ENCODE results near the gene CDH6.
A peak's percentile ranks its signal among the peaks of the same experiment; 100 is the strongest.

The CDH6 gene

DNA sequence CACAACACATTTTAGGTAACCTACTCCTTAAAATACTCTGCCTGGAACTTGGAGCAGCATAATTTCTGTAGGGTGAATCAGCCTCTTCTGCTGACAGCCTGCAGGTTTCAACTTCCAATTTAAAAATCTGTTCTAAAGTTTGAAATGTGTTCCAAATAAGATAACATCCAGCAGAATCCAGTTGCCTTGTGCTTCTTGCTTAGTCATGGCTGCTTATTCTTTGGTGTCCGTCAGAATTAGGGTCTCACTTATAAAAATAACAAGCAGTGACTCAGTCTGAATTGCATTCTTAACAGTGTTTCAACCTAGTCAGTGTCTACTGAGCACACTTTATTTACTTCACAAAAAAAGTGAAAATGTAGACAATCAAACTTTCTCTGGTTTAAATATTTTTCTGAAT is 3.7 kb downstream of the CDH6 start:
- DNase-seq, result no peak

DNA sequence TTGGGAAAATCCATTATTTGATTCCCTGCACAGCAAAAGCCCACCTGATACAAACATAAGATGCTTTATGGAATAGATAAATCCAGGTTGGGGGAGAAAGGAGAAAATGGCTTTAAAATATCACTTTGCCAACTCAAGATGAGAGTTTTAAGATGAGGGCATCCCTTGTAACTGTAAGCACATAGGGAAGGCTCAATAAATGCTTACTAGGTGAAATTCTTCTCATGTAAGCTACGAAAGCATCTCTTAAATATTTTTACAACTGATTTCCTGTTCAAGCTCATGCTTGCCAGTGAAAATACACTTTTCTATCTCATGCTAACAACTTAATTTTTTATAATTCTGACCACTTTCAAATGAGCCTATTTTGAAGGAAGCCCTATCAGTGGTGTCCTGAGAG is 11.5 kb downstream of the CDH6 start:
- no peak for DNase-seq

DNA sequence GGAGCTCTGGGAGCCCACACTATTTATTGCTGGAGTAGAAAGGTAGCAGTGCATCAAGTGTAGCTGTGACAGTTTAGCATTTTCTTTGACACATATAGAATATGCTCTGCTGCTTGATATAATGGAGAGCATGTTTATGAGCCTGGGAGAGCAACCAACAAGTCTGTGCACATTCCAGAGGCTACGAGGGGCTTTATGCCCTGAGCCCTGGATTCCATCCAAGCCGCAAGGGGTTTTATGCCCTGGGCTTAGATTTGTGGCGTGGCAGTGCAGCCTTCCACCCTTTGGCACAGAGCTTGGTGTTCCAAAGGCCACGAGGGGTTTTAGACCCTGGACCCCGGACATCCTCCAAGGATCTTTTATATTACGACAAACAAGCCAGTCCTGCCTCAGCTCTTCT is 14.6 kb downstream of the CDH6 start:
- no peak for DNase-seq

DNA sequence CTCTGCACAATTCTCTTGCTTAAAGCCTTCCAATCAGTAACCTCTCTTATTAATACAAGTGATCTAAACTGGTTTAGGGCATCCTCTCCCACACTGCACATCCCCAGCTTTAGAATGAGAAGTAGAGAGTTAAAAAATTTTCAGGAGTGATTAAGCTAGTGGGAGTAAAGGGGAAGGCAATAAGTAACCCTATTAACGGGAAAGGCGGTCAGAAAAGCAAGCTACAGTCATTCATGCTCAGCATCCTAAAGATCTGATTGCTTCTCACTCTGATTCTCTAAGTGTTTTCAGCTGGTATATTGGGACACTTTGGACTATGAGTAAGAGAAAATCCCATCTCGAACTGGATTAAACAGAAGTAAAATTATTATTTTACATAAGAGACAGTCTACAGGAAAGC is 15.8 kb downstream of the CDH6 start:
- no peak for DNase-seq

DNA sequence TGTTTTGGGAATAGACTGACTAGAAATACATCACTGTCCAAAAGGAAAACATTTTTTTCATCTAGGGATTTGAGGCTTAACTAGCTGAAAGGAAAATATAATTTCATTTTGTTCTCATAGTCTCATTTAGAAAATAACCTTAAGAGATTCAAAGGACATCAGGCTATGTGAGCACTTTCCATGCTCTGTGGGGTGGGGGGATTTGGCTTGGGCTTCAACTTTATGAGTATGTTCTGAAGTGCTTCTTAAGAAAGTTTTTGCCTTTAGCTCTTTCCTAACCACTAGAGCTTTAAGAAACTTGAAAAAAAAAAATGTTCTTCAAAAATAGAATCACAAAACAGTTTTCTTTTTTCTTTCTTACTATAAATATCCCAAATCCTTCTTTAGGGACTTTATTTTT is 17.6 kb downstream of the CDH6 start:
- no peak for DNase-seq

DNA sequence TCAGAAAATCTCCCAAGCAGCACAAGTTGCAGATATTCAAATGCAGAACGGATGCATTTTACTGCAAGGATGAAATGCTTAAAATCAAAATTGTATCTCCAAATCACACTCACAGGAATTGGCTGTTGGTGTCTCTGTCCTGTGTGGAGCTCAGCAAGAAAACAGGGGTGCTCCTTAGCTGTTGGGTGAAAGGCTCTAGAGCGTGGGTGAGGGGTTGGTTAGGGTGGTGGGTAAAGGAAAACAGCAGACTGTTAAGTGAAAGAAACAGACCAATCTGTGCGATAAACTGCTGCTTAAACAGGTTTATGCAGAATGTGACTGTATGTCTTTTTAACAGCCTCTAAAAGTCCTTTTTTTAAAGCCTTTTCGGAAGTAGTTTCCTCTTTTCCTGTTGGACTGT is 19.8 kb downstream of the CDH6 start:
- peak in 1 of 58 donors; percentile 7 for DNase-seq

DNA sequence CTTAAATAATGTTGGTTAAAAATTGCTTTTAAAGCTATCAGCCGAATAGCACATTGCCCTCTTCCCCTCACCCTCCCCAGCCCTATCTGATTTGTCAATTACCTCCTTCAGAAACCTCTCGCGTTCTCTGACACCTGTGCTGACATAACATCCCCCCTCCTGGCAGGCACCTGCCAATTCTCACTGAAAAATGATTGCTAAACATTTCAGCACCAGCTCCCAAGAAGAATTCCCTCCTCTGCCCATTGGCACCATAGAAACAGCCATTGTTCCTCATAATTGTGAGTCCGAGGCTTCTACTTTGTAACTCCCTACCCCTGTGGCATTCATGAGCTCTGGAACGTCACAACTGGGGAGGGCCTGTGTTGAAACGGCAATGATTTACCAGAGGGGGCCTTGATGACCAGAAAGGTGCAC is 20.2 kb downstream of the CDH6 start:
- DNase-seq, result no peak

DNA sequence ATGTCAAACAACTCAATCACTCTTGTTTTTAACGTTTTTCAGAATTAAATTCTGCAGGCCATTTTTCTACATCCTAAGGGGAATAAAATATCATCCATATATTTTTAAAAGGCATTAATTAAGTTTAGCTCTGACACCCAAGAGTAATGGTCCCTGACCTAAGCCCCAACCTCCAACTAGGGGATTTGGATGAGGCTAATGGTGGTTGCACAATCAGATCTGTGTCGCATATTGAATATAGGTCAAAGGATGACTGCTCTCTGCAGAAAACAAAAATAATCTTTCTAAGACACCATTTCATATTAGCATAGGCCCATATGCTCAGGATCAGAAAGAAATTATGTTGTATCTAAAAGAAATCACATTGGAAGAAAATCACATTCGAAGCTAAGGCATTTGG is 20.7 kb downstream of the CDH6 start:
- no peak for DNase-seq

DNA sequence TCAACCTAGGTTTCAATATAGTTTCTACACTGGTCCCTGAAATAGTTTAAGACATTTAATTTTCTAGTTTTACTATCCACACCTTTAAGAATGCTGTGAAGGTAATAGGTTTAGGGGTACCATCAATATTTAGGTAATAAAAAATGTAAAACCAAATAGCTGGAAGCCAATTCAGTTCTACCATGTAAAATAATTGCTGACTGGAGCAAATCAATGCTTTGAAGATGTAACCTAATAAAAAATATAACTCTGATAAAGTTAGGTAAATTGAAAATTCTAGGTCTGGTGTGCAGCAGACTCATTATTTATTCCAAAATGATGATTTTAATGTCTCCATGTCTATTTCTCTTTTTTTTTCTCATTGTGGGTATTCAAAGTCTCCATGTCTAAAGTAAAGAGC is 21.8 kb downstream of the CDH6 start:
- no peak for DNase-seq

DNA sequence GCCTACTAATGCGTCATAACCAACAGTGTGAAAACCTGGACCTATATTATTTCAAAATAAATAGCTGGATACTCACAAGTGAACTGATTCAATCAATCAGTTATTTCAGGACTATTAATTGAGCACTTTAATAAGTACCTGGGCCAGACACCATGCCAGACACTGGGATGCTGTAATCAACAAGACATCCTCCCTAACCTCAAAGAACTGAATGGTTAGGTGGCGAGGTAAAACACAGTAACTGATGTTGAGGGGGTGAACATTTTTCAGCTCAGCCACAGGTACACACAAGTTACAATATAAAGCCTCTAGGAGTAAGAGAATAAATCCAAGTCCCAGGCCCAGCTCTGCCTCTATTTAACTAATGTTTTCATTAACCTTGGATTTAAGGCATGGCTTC is 24.0 kb downstream of the CDH6 start:
- no peak for DNase-seq

DNA sequence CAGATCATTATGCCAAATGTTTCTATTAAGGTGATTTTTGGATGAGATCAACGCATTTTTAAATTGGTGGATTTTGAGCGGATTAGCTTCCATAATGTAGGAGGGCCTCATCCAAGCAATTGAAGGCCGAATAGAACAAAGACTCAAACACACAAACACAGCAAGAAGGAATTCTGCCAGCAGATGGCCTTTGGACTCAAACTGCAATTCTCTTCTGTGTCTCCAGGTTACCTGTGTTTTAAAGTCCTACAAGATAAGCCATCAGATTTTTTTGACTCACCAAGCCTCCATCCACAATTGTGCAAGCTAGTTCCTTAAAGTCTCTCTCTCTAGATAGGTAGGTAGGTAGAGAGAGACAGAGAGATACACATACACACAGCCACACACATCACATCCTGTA is 25.5 kb downstream of the CDH6 start:
- DNase-seq, result no peak

DNA sequence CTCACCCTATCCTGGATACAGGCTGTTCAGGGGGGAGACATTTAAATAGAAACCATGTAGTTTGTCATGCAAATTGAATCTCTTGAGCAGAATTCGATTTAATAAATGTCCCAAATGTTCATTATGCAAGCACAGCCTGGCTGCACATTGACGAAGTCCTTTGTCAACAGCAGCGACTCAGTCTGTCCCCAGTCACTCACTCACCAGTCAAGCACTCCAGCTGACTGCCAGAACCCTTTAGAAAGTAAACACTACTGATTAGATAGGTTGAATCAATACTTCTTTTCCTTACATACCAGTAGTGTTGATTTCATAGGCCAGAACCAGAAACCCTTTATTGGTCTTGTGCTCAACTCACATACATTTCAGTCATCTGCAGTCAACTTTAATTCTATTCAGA is 27.5 kb downstream of the CDH6 start:
- DNase-seq, result no peak

DNA sequence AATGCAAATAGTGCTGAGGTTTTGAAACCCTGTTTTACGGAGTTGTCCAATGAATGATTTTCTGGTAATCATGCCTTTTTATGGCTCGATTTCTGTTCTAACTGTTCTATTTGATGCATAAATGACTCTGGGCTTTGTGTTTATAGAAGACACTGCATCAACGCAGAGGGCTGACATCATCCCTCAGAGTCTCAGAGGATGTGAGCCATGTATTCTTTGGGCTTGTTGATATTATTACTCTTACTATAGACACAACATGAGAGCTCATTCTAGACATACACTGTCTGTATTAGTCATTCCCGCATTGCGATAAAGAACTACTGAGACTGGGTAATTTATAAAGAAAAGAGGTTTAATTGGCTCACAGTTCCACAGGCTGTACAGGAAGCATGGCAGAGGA is 31.6 kb downstream of the CDH6 start:
- no peak for DNase-seq

DNA sequence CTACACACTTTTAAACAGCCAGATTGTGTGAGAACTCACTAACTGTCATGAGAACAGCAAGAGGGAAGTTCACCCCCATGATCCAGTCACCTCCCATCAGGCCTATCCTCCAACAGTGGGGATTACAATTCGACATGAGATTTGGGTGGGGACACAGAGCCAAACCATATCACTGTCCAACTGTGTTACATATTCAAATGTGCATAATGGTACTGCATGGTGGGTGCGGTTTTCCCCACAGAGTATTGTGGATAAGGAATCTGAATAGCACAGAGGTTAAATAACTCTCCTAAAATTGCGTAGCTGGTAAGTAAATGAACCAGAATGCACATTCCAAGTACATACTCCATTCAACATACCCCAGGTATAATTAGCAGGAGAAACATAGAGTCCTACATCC is 32.1 kb downstream of the CDH6 start:
- no peak for DNase-seq

DNA sequence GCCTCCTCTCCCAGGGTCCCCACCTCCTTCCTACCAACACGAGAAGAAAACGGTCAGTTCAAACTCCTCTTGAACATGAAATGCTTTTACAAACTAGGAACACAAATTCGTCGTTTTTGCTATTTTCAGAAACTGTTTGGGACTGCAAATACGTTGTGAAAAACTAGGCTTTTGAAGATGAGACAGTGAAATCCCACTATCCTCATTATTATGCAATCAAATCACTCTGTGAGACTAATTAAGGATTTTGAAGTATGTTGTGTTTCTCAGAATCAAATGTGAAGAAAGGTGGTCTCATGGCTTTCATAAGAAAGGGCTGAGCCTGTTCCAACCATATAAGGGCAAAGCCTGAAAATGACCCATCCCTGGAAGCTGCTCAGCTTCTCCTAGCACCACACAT is 33.2 kb downstream of the CDH6 start:
- DNase-seq, result no peak

DNA sequence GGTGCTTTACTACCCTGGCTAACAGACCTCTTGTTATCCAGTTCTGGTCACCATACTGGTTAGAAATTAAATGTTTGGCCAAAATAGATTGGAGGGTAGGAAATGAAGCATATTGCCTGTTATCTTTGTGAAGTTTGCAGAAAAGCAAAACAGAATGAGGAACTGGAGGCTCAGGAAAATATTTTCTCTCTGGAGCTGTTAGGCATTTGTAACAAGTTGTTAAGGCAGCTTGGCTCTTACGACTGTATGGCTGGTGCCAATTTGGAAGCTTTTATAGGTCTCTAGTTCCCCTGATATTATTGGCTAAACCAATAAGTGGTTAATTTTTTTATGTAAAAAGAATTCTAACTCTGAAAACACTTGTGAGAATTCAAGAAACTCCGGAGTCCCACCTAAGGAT is 35.8 kb downstream of the CDH6 start:
- DNase-seq, result no peak

DNA sequence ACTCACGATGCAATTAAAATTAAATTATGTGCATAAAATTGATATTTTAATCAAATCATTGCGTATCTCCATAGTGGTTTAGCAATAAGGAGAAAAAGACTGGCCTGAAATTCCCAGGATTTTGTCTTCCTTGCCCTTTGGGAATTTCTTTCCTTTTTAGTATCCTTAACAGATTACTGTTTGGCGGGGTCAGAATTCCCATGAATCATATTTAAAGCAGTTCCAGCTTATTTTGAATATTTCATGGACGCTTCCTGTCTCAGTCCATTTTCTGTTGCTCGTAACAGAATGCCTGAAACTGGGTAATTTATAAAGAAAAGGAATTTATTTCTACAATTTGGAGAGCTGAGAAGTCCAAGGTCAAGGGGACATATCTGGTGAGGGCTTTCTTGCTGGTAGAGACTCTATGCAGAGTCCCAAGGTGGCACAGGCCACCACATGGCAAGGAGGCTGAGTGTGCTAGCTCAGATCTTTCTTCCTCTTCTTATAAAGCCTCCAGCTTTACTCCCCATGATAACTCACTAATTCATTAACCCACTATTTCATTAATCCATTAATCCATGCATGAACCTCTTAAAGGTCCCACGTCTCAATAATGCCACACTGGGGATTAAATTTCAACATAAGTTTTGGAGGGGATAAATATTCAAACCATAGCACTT is 37.8 kb downstream of the CDH6 start:
- no peak for DNase-seq

DNA sequence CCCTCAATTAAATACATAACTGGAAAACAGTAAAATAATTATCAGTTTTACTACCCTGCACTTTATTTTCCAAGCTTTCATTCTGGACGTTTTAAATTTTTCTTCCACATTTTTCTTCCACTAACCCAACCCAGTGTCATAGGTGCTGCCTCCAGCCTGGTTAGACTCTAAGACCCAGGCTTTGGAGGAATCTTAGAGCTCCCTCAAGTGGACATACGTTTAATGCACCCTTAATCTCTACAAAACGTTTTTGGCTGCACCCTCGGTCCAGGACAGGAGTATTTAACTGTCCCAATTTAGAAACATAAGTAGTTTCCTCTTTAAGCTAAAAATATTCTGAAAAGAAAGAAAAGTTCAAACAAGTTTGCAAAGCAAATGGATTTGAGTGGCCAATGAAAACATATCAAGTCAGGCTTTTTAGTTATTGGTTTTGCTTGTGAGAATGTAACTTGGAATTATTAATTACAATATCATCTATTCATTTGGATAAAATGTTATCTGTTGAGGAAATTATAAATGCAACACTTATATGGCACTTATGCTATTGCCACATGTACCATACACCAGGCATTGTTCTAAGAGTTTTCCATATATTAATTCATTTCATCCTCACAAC is 38.9 kb downstream of the CDH6 start:
- DNase-seq, result peak in 6 of 58 donors; percentile 2 to 30 (median 10)

DNA sequence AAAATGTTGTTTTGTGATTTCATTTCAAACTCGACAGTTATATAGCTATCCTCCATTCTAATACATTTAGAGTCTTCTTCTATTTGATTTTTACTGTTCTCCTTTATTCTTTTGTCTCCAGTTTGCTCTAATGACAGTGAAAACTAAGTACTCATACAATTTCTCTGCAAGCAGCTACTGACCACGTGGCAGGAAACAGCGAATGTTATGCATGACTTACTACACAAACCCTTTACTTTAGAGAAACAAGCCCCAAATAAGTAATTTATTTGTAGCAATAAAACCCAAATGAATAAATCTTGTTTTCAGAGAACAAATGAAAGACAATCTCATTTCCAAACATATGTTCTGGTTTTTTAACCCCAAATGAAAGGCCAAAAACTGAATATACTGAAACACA is 41.9 kb downstream of the CDH6 start:
- no peak for DNase-seq

DNA sequence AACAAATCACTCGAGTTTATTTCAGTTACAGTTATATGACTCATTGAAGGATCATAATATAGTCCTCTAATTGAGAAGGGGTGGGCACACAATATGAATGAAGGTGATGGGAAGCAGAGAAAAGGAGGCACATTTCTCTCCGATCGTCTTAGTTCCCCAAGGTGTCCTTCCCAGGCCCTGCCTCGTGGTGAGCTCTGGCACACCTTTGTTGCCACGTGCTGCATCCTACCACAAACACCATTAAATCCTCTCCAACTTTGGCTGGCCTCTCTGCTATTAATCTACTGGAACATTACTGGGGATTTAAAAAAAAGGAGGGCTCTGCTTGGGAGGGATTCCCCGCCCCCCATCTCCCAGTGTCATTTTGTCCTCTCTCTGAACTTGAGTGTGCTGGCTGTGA is 42.9 kb downstream of the CDH6 start:
- no peak for DNase-seq

DNA sequence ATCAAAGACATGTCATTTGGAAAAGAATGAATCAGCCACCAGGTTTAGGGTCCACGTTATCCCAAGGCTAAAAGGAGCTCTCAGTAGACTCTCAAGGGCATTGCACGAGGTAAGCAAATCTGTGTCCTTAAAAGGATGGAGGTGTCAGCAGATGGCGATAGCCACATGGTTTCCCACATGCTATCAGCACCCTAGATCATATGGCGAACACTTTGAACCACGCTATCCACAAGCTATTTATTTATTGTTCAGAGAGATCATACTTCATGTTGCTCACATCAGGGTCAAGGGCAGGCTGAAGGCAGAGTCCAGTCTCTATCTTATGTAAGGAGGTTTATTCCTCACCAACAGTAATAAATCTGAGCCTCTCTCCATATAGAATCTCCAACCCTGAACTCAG is 43.7 kb downstream of the CDH6 start:
- no peak for DNase-seq

DNA sequence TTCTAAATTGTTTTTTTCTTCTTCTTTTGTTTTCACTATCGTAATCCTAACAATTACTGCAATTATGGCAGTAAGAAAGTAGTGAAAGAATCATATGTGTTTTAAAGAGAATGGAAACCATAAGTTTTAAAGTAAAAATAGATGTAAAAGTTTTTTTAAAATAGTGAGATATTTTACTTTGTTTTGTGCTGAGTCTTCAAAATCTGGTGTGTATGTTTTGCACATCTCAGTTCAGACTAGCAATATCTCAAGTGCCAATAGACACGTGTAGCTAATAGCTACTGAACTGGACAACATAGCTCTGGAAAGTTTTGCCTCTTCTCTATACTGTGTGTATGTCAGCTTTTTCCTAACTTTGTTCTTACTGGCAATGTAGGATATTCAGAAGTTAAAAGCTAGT is 45.0 kb downstream of the CDH6 start:
- DNase-seq, result no peak

DNA sequence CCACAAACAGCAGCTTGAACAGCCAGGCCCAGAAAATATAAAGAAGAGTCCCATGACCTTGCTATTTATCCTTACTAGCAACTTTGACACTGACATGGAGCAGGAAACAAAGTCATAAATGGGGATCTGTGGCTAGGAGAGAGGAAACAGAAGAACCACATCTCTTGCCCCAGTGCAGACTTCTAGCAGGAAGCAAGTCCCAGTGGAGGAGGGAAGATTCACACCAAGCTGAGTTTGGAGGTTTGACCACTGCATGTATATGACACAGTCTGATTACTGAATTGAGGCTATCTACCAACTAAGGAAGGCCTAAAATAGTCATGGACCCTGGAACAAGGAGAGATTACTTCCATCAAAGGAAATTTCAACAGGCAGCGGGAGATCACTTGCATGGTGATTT is 51.4 kb downstream of the CDH6 start:
- no peak for DNase-seq

DNA sequence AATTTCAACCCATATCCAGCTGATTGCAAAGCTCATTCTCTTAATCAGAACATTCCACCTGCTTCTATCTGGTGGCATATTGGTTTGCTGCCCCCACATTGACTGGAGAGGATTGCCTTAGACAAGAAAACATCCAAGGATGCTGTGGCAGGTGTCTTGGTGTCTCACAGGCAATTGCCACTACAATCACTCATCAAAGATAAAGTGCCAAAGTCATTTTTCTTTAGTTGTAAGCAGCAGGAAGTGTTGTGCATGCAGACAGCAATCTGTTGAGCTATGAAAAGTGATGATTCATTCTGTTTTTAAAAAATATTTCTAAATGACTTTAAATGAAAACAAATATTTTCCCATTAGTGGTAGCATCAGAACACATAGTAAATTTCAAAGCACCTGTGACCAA is 53.9 kb downstream of the CDH6 start:
- no peak for DNase-seq

Data from anterior cingulate cortex (tissue), 58 donors.